Islet of Langerhans (tissue), 1 donor: ENCODE data around the gene RHOXF1.
A peak's percentile ranks its signal among the peaks of the same experiment; 100 is the strongest.
"Not testable (repeated sequence)": the region's sequence is repeated elsewhere in the genome, so short reads cannot be mapped to it uniquely, and the experiment has no call there.

Experiments
- FAIRE-seq: peaks from one replicate; lab custom pipeline; 2011; peaks lifted over from hg19 to GRCh38; lab: Jason Lieb, UNC

Gene RHOXF1

GRCh38 chrX:120085553-120086185, 30.0 kb downstream of the RHOXF1 start:
- peak; percentile 30 for FAIRE-seq

- FAIRE-seq = not testable (repeated sequence)
Observed at GRCh38 chrX:120077590-120077989, 38.1 kb downstream of the RHOXF1 start, which contains the start of gene RHOXF2B. Gene RHOXF2B (minus strand): TSS chrX:120077690. CDS start chrX:120077552, 138 bp downstream.

- FAIRE-seq = not testable (repeated sequence)
Observed at GRCh38 chrX:120066169-120066568, 49.5 kb downstream of the RHOXF1 start.
